ENCODE measurements around the gene TMEM182.

TMEM182 gene

DNA sequence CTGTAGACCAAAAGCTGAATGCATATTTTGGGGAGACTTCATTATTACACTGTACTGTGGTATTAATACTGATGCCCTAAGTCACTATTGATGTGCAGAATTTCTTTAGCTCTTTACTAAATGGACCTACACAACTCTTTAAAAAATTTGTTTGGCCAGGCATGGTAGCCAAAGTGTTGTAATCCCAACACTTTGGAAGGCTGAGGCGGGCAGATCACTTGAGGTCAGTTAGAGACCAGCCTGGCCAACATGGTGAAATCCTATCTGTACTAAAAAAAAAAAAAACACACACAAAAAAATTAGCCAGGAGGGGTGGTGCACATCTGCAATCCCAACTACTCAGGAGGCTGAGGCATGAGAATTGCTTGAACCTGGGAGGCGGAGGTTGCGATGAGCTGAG is 6.4 kb downstream of the TMEM182 start:
- Histone ChIP-seq H3K9me3 (ENCODE audit: insufficient read depth, low read length) (no peaks in the 10 kb centered on the region), H3K9ac (ENCODE audit: low read length) (no peak overlapping the region), H3K4me3 (ENCODE audit: low read length) (no peak overlapping the region), H3K79me2 (ENCODE audit: low read length) (no peaks in the 10 kb centered on the region), H4K20me1 (ENCODE audit: insufficient read depth, low read length) (no peaks in the 10 kb centered on the region), H3K27ac (ENCODE audit: low read length) (no peak overlapping the region), H3K27me3 (ENCODE audit: low read depth, low read length) (no peaks in the 10 kb centered on the region), H3K4me1 (ENCODE audit: low read length) (no peaks in the 10 kb centered on the region), H3K36me3 (replicated peaks; ENCODE audit: low read depth, low read length) (no peaks in the 10 kb centered on the region), H2AFZ (ENCODE audit: low read depth, low read length) (no peak overlapping the region), H3K4me2 (ENCODE audit: low read length) (no peak overlapping the region)
- TF ChIP-seq, protein P1, sequence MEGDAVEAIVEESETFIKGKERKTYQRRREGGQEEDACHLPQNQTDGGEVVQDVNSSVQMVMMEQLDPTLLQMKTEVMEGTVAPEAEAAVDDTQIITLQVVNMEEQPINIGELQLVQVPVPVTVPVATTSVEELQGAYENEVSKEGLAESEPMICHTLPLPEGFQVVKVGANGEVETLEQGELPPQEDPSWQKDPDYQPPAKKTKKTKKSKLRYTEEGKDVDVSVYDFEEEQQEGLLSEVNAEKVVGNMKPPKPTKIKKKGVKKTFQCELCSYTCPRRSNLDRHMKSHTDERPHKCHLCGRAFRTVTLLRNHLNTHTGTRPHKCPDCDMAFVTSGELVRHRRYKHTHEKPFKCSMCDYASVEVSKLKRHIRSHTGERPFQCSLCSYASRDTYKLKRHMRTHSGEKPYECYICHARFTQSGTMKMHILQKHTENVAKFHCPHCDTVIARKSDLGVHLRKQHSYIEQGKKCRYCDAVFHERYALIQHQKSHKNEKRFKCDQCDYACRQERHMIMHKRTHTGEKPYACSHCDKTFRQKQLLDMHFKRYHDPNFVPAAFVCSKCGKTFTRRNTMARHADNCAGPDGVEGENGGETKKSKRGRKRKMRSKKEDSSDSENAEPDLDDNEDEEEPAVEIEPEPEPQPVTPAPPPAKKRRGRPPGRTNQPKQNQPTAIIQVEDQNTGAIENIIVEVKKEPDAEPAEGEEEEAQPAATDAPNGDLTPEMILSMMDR (IDR thresholded peaks at IDR 0.05; ENCODE audit: low read depth, low read length) = no peak
- TF ChIP-seq EZH2phosphoT487 (IDR thresholded peaks at IDR 0.05; ENCODE audit: low read depth) = no peak

DNA sequence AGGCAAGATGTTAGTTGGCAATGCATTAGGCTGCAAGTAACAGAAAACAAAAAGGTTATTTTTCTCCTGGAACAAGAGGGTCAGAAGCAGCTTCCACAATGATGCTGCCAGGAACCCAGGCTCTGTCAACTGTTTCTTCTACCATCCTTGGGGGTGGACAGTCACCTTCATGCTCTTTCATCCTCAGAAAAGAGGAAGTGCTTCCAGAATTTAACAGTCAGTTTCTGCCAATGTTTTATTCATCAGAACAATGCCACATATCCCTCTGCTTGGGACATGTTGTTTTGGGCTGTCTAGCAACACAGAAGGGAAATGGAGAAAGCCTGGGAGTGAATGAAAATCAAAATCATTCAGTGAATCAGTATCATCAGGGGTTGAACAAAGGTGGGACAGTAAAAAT is 7.1 kb downstream of the TMEM182 start:
- no peak overlapping the region for H3K9ac ChIP-seq (ENCODE audit: low read length)
- H2AFZ ChIP-seq (ENCODE audit: low read depth, low read length) = no peak overlapping the region
- TF ChIP-seq, protein P1 (IDR thresholded peaks at IDR 0.05; ENCODE audit: low read depth, low read length) = no peak
- no peak for TF ChIP-seq EZH2phosphoT487 (IDR thresholded peaks at IDR 0.05; ENCODE audit: low read depth)
- no peak overlapping the region for H3K4me2 ChIP-seq (ENCODE audit: low read length)
- no peak overlapping the region for H3K27ac ChIP-seq (ENCODE audit: low read length)
- H3K79me2 ChIP-seq (ENCODE audit: low read length) = no peaks in the 10 kb centered on the region
- H3K4me3 ChIP-seq (ENCODE audit: low read length) = no peak overlapping the region
- no peaks in the 10 kb centered on the region for H4K20me1 ChIP-seq (ENCODE audit: insufficient read depth, low read length)
- H3K36me3 ChIP-seq (replicated peaks; ENCODE audit: low read depth, low read length) = no peaks in the 10 kb centered on the region
- H3K9me3 ChIP-seq (ENCODE audit: insufficient read depth, low read length) = no peaks in the 10 kb centered on the region
- no peaks in the 10 kb centered on the region for H3K4me1 ChIP-seq (ENCODE audit: low read length)
- no peaks in the 10 kb centered on the region for H3K27me3 ChIP-seq (ENCODE audit: low read depth, low read length)

DNA sequence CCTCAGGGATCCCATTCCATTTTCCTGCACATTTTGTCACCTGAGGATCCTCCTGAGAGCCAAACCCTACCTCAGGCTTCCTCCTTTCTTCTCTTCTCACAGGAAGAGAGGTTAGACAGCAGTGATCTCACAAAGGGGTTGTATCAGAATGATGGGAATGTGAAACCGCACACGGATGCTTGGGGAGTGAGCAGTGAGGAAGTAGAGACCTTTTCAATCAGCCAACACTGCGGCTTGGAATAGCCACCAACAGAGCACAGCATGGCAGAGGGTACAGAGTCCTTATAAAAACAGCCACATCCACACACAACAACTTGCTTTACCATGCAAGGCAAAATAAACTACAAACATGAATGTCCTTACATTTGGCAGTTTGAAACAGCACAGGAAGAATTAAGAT is 8.7 kb downstream of the TMEM182 start:
- no peak overlapping the region for H2AFZ ChIP-seq (ENCODE audit: low read depth, low read length)
- no peak overlapping the region for H3K4me2 ChIP-seq (ENCODE audit: low read length)

DNA sequence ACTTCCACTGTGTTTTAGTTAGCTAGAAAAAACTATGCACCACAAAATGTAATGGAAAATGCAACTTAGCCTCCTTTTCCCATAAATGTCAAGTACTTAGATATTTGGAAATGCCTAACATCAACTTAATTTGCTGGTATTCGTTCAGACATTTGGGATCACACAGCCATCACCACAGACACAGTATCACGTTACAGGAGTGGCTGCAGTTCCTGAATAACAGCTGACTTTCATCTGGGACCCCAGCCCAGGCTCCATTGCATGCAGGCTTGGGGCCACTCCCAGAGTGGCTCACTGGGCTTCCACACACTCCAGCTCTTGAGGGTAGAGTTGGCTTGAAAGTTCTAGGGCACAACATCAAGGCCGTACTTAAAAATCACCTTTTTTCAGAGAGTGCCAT is 9.3 kb downstream of the TMEM182 start:
- no peaks in the 10 kb centered on the region for H3K9me3 ChIP-seq (ENCODE audit: insufficient read depth, low read length)

More for the DNA sequence above, 8.7 kb downstream of the TMEM182 start:
- no peaks in the 10 kb centered on the region for H3K27me3 ChIP-seq (ENCODE audit: low read depth, low read length)
- H4K20me1 ChIP-seq (ENCODE audit: insufficient read depth, low read length) = no peaks in the 10 kb centered on the region
- H3K9ac ChIP-seq (ENCODE audit: low read length) = no peak overlapping the region
- H3K36me3 ChIP-seq (replicated peaks; ENCODE audit: low read depth, low read length) = no peaks in the 10 kb centered on the region
- no peak overlapping the region for H3K4me3 ChIP-seq (ENCODE audit: low read length)
- no peaks in the 10 kb centered on the region for H3K9me3 ChIP-seq (ENCODE audit: insufficient read depth, low read length)
- no peak for TF ChIP-seq EZH2phosphoT487 (IDR thresholded peaks at IDR 0.05; ENCODE audit: low read depth)
- TF ChIP-seq, protein P1 (IDR thresholded peaks at IDR 0.05; ENCODE audit: low read depth, low read length) = no peak
- no peaks in the 10 kb centered on the region for H3K79me2 ChIP-seq (ENCODE audit: low read length)
- no peak overlapping the region for H3K27ac ChIP-seq (ENCODE audit: low read length)
- H3K4me1 ChIP-seq (ENCODE audit: low read length) = no peaks in the 10 kb centered on the region

More for the DNA sequence above, 9.3 kb downstream of the TMEM182 start:
- no peaks in the 10 kb centered on the region for H3K4me1 ChIP-seq (ENCODE audit: low read length)
- no peak overlapping the region for H3K27ac ChIP-seq (ENCODE audit: low read length)
- no peak overlapping the region for H3K4me3 ChIP-seq (ENCODE audit: low read length)
- H3K9ac ChIP-seq (ENCODE audit: low read length) = no peak overlapping the region
- no peaks in the 10 kb centered on the region for H3K79me2 ChIP-seq (ENCODE audit: low read length)
- H3K36me3 ChIP-seq (replicated peaks; ENCODE audit: low read depth, low read length) = no peaks in the 10 kb centered on the region
- H2AFZ ChIP-seq (ENCODE audit: low read depth, low read length) = no peak overlapping the region
- no peak overlapping the region for H3K4me2 ChIP-seq (ENCODE audit: low read length)
- no peaks in the 10 kb centered on the region for H3K27me3 ChIP-seq (ENCODE audit: low read depth, low read length)
- no peaks in the 10 kb centered on the region for H4K20me1 ChIP-seq (ENCODE audit: insufficient read depth, low read length)
- TF ChIP-seq, protein P1 (IDR thresholded peaks at IDR 0.05; ENCODE audit: low read depth, low read length) = no peak
- no peak for TF ChIP-seq EZH2phosphoT487 (IDR thresholded peaks at IDR 0.05; ENCODE audit: low read depth)

Measured in OCI-LY3 (cell line).